OCI-LY7 (cell line): ENCODE data around the gene CD2AP. TPM values are rescaled to one million over a fixed set of nuclear protein-coding genes. Genes with fewer than 3 reads are reported as not detected.

Experiments
- BruUV-seq: library from RNA; stranded (reverse); fragments of 400-500 nt; replicated peaks from 2 replicates; lab custom pipeline; 2021; lab: Mats Ljungman, UMichigan
- CTCF ChIA-PET: fragments of 300-600 bp; sonication (Branson Sonifier 250); formaldehyde crosslinking; loops from one replicate; lab custom pipeline; 2022; ENCODE audit warnings: antibody characterized with exemption; ENCODE audit not compliant: unreplicated experiment; lab: Charles Lee
- POLR2A ChIA-PET: fragments of 300-600 bp; sonication (Branson Sonifier 250); formaldehyde crosslinking; loops from one replicate; lab custom pipeline; 2022; ENCODE audit warnings: antibody characterized with exemption; lab: Charles Lee
- DNase-seq: peaks from one replicate; pipeline ENCODE4 v3.0.0-alpha.2; 2015; ENCODE audit warnings: low spot score
- H2AFZ ChIP-seq: fragments of 200-600 bp; sonication (generic), shearing (Covaris generic); 2 replicates; pipeline ENCODE4 v1.6.1; 2014; ENCODE audit warnings: mild to moderate bottlenecking, antibody characterized with exemption, low read length, moderate library complexity
- H3K27ac ChIP-seq: fragments of 200-600 bp; sonication (generic); 2 replicates; pipeline ENCODE4 v1.5.1; 2014; ENCODE audit warnings: mixed run types, low read depth, mild to moderate bottlenecking, moderate library complexity, low read length, inconsistent platforms; ENCODE audit not compliant: poor library complexity, severe bottlenecking
- H3K36me3 ChIP-seq: fragments of 200-600 bp; sonication (generic); 2 replicates; pipeline ENCODE4 v1.6.1; 2014; ENCODE audit warnings: mild to moderate bottlenecking, antibody characterized with exemption, low read length, moderate library complexity, mixed read lengths; ENCODE audit not compliant: insufficient read depth
- H3K4me1 ChIP-seq: fragments of 200-600 bp; sonication (generic); 2 replicates; pipeline ENCODE4 v1.5.1; 2014; ENCODE audit warnings: mild to moderate bottlenecking, low read length; ENCODE audit not compliant: insufficient read depth, poor library complexity, severe bottlenecking
- H3K4me2 ChIP-seq: fragments of 200-600 bp; sonication (generic); 2 replicates; pipeline ENCODE4 v1.6.1; 2014; ENCODE audit warnings: mild to moderate bottlenecking, low read length
- H3K4me3 ChIP-seq: fragments of 200-600 bp; sonication (generic); 2 replicates; pipeline ENCODE4 v1.5.1; 2014; ENCODE audit warnings: mild to moderate bottlenecking, low read depth, low read length; ENCODE audit not compliant: poor library complexity, severe bottlenecking
- H3K79me2 ChIP-seq: fragments of 200-600 bp; sonication (generic); 2 replicates; pipeline ENCODE4 v1.6.1; 2016; ENCODE audit warnings: low read depth, mild to moderate bottlenecking, low read length, moderate library complexity, mixed read lengths; ENCODE audit not compliant: insufficient read depth
- H3K9me2 ChIP-seq: fragments of 200-600 bp; sonication (generic); 2 replicates; pipeline ENCODE4 v1.6.1; 2016; ENCODE audit warnings: mild to moderate bottlenecking, low read length, mixed read lengths; ENCODE audit not compliant: insufficient read depth
- H3K9me3 ChIP-seq: fragments of 200-600 bp; sonication (generic); 2 replicates; pipeline ENCODE4 v1.6.1; 2014; ENCODE audit warnings: mild to moderate bottlenecking, mixed run types, low read length, mixed read lengths
- H4K20me1 ChIP-seq: fragments of 200-600 bp; sonication (generic); 2 replicates; pipeline ENCODE4 v1.6.1; 2014; ENCODE audit warnings: mild to moderate bottlenecking, antibody characterized with exemption, low read length, moderate library complexity, mixed read lengths; ENCODE audit not compliant: insufficient read depth
- EZH2phosphoT487 ChIP-seq: fragments of 200-600 bp; sonication (generic); IDR thresholded peaks from 2 replicates; pipeline ENCODE4 v1.6.1; 2018; ENCODE audit warnings: low read depth, borderline replicate concordance, mild to moderate bottlenecking, mixed run types, antibody characterized with exemption, low read length, moderate library complexity, mixed read lengths
- intact Hi-C: fragments of 100-400 bp; cut with micrococcal nuclease; formaldehyde crosslinking; loops from one replicate; pipeline ENCODE4 v1.10.0; 2022; ENCODE audit not compliant: unreplicated experiment
- total RNA-seq, 2 experiments: library from RNA; depleted of rRNA in 1 of 2; stranded (reverse); fragments of >200 nt in 1 of 2; shearing (Covaris generic) in 1 of 2; gene quantifications; 2 replicates each; pipeline ENCODE4 v1.2.3, GENCODE V29; 2014 to 2022
- TF ChIP-seq, protein P1 (sequence below): fragments of 200-600 bp; sonication (generic); conservative IDR thresholded peaks from 2 replicates; pipeline ENCODE4 v1.5.1; 2014; ENCODE audit warnings: mild to moderate bottlenecking, antibody characterized with exemption, low read length, moderate library complexity, mixed read lengths

The CD2AP gene
- total RNA-seq, 2 experiments from 2014 or later, result 26.6 to 58.0 TPM

DNA sequence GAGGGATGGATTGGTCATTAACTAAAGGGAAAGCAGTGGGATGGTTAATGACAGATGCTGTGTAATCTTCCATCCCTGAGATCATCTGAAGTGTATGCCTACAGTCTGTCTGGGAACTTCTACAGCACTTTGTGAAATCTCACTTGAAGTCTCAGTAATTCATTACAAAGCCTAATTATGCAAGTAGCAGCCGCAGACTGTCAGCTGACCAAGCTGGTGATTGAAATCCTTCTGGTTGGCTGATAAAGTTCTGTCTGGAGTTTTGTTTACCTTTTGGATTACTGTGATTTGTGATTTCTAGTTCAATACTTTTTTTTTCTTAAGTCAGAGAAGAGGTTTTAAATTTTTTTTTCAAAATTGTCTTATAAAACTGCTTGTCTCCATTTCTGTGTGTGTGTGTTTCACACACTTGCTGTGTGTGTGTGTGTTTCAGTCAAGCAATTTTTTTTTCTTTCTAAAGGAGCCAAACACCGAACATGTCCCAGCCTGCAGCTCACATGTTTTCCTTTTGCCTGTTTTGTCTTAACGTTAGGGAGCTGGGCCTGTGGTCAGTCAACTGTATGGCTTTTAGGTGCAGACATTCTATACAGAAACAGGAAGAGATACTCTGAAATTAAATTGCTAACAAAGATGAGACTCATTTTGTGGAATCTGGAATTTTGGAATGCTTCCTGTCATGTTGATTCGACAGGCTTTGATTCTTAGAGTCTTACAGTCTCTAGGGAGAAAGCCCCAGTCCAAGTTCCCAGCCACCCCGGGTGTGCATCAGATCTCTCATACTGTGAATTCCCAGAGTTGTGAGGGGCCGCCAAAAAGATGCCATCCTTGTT lies 192.3 kb downstream of the CD2AP start:
- Histone ChIP-seq H2AFZ (no peak overlapping the region), H3K27ac (no peak overlapping the region), H3K9me2 (no peaks in the 10 kb centered on the region), H3K9me3 (no peaks in the 10 kb centered on the region), H3K79me2 (no peaks in the 10 kb centered on the region), H3K36me3 (no peaks in the 10 kb centered on the region), H3K4me2 (no peak overlapping the region), H3K4me1 (no peaks in the 10 kb centered on the region), H3K4me3 (no peak overlapping the region), H4K20me1 (no peaks in the 10 kb centered on the region)
- ChIA-PET POLR2A (interaction anchor here (1.0 to 1.4 kb wide), 2 partner anchors 10 to 15 kb away, joined by 3 read pairs; no protein-coding TSS in a partner anchor), CTCF (no interaction called here)
- TF ChIP-seq, protein P1, sequence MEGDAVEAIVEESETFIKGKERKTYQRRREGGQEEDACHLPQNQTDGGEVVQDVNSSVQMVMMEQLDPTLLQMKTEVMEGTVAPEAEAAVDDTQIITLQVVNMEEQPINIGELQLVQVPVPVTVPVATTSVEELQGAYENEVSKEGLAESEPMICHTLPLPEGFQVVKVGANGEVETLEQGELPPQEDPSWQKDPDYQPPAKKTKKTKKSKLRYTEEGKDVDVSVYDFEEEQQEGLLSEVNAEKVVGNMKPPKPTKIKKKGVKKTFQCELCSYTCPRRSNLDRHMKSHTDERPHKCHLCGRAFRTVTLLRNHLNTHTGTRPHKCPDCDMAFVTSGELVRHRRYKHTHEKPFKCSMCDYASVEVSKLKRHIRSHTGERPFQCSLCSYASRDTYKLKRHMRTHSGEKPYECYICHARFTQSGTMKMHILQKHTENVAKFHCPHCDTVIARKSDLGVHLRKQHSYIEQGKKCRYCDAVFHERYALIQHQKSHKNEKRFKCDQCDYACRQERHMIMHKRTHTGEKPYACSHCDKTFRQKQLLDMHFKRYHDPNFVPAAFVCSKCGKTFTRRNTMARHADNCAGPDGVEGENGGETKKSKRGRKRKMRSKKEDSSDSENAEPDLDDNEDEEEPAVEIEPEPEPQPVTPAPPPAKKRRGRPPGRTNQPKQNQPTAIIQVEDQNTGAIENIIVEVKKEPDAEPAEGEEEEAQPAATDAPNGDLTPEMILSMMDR, result no peak
- no peak for TF ChIP-seq EZH2phosphoT487
- no TSS peak for BruUV-seq
- no peak for DNase-seq
- intact Hi-C loops, result no loop called here

DNA sequence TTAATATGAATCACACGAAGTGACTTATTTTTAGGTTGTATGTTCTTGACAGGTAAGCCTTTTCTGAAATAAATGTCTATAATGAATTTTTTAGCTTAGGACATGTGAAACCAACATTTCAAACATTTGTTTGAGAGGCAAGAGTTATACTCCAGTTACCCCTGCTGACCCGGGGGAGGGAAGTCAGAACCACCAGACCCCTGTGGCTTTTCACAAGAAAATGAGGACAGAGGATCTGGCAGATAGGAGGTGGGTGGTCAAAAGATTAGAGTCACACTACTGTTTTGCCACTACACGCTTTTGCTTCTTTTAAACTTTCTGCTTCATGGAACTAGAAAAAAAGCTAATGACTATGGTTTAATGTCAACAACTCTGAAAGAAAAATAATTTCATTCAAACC lies 193.3 kb downstream of the CD2AP start:
- Histone ChIP-seq H3K36me3 (no peaks in the 10 kb centered on the region), H4K20me1 (no peaks in the 10 kb centered on the region), H3K4me3 (no peak overlapping the region), H3K4me2 (no peak overlapping the region), H3K27ac (no peak overlapping the region), H2AFZ (no peak overlapping the region), H3K9me2 (no peaks in the 10 kb centered on the region), H3K4me1 (no peaks in the 10 kb centered on the region), H3K9me3 (no peaks in the 10 kb centered on the region), H3K79me2 (no peaks in the 10 kb centered on the region)
- CTCF ChIA-PET, result no interaction called here
- BruUV-seq, result no TSS peak
- no peak for DNase-seq
- TF ChIP-seq, protein P1, result no peak
- TF ChIP-seq EZH2phosphoT487, result no peak
- intact Hi-C loops, result no loop called here
- POLR2A ChIA-PET, result interaction anchor here (1.4 kb wide), 1 partner anchor 15 kb away, joined by 3 read pairs; no protein-coding TSS in a partner anchor

DNA sequence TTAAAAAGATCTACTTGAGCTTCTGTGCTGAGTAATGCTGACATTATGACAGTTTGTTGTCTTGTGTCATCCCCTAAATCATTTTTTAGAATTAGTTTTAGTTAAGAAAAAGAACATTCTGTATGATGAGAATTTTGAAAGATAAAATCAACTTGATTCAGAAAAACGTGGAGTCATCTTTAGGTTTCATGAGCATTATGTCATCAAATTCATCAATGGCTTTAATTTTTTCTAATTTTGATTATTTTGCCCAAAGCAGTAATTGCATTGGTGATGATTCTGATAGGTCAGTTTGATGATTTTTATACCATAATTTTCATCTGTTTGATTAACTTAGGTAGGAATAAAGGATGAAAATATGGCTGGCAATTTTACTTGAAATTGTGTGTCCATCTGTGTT lies 194.2 kb downstream of the CD2AP start:
- intact Hi-C loops, result no loop called here
- H3K27ac ChIP-seq, result no peak overlapping the region
- TF ChIP-seq, protein P1, result no peak
- TF ChIP-seq EZH2phosphoT487, result no peak
- H3K79me2 ChIP-seq, result no peaks in the 10 kb centered on the region
- no peaks in the 10 kb centered on the region for H3K9me3 ChIP-seq
- no peak overlapping the region for H3K4me2 ChIP-seq
- no peaks in the 10 kb centered on the region for H3K4me1 ChIP-seq
- no peaks in the 10 kb centered on the region for H4K20me1 ChIP-seq
- ChIA-PET CTCF (no interaction called here), POLR2A (interaction anchor here (0.6 kb wide), 1 partner anchor 1702 kb away, joined by 8 read pairs; no protein-coding TSS in a partner anchor)
- H3K4me3 ChIP-seq, result no peak overlapping the region
- no peaks in the 10 kb centered on the region for H3K36me3 ChIP-seq
- DNase-seq, result no peak
- no peak overlapping the region for H2AFZ ChIP-seq
- H3K9me2 ChIP-seq, result no peaks in the 10 kb centered on the region
- BruUV-seq, result no TSS peak
